HepG2 (cell line): Measurements from ENCODE around the gene DCDC2. TPM values are rescaled to one million over a fixed set of nuclear protein-coding genes. Genes with fewer than 3 reads are reported as not detected.

Experiments used
- CEBPG ChIP-seq: IDR thresholded peaks from 2 replicates; pipeline ENCODE4 v1.6.1; 2016
- DBP ChIP-seq: sonication (generic); formaldehyde crosslinking; IDR thresholded peaks from 2 replicates; pipeline ENCODE4 v1.4.0; 2020; ENCODE audit warnings: missing genetic modification reagents; ENCODE audit errors: not compliant biosample characterization
- GLMP ChIP-seq: sonication (generic); formaldehyde crosslinking; IDR thresholded peaks from 2 replicates; pipeline ENCODE4 v1.9.0; 2021; ENCODE audit warnings: missing genetic modification reagents, mild to moderate bottlenecking, borderline replicate concordance
- MEIS1 ChIP-seq: sonication (generic); formaldehyde crosslinking; IDR thresholded peaks from 2 replicates; pipeline ENCODE4 v1.9.0; 2021; ENCODE audit warnings: mild to moderate bottlenecking, missing genetic modification reagents, moderate library complexity, borderline replicate concordance
- MXD1 ChIP-seq: sonication (generic); formaldehyde crosslinking; IDR thresholded peaks from 2 replicates; pipeline ENCODE4 v1.4.0; 2020; ENCODE audit warnings: mild to moderate bottlenecking, missing genetic modification reagents
- PAXIP1 ChIP-seq: sonication (generic); formaldehyde crosslinking; conservative IDR thresholded peaks from 2 replicates; pipeline ENCODE4 v1.4.0; 2020; ENCODE audit warnings: mild to moderate bottlenecking, missing genetic modification reagents, moderate library complexity
- SNAPC2 ChIP-seq: sonication (generic); formaldehyde crosslinking; IDR thresholded peaks from 2 replicates; pipeline ENCODE4 v1.8.1; 2022; ENCODE audit warnings: mild to moderate bottlenecking, missing genetic modification reagents
- THAP9 ChIP-seq: sonication (generic); formaldehyde crosslinking; IDR thresholded peaks from 2 replicates; pipeline ENCODE4; 2020; ENCODE audit warnings: missing genetic modification reagents, mild to moderate bottlenecking, borderline replicate concordance
- TMF1 ChIP-seq: sonication (generic); formaldehyde crosslinking; IDR thresholded peaks from 2 replicates; pipeline ENCODE4 v1.8.1; 2022; ENCODE audit warnings: low read depth, missing genetic modification reagents
- ZBTB10 ChIP-seq: sonication (generic); formaldehyde crosslinking; IDR thresholded peaks from 2 replicates; pipeline ENCODE4 v1.4.0; 2020; ENCODE audit warnings: missing genetic modification reagents, borderline replicate concordance
- ZBTB14 ChIP-seq: sonication (generic); formaldehyde crosslinking; IDR thresholded peaks from 2 replicates; pipeline ENCODE4 v1.4.0; 2020; ENCODE audit warnings: missing genetic modification reagents
- ZNF558 ChIP-seq: sonication (generic); formaldehyde crosslinking; IDR thresholded peaks from 2 replicates; pipeline ENCODE4 v1.9.0; 2022; ENCODE audit warnings: mild to moderate bottlenecking, missing genetic modification reagents, borderline replicate concordance
- ZNF639 ChIP-seq: conservative IDR thresholded peaks from 2 replicates; pipeline ENCODE4 v1.6.1; 2018; ENCODE audit warnings: missing genetic modification reagents
- polyA plus RNA-seq, 8 experiments: library from polyadenylated mRNA; depleted of rRNA in 3 of 8; stranded (reverse) in 7 of 8; unstranded in 1 of 8; fragments of >200 nt; fragmentation: Illumina TruSeq in 4 of 8; extraction: Trizol in 4 of 8; gene quantifications; 2 replicates each; pipeline versions ENCODE4 v1.2.1 to v1.2.3, GENCODE V29; 2011 to 2016; ENCODE audit warnings: low read depth in 4 of 8, missing spikeins in 1 of 8, mixed read lengths in 1 of 8; ENCODE audit not compliant: insufficient read depth in 1 of 8
- total RNA-seq, 5 experiments: library from RNA; depleted of rRNA; stranded (reverse); fragments of >200 nt; fragmentation: Illumina TruSeq; extraction: Trizol; gene quantifications; 2 replicates each; pipeline ENCODE4 v1.2.3, GENCODE V29; 2016; ENCODE audit warnings: low read depth in 1 of 5

Gene DCDC2
- total and polyA plus RNA-seq, 2 of the 13 experiments (the other 11 are each of a cell fraction or from before 2014, with no cell fraction given) = 9.0 to 36.2 TPM

- TF ChIP-seq MXD1 = no peak
- 0 out of 2 replicates have a peak, but pooled peaks have one; percentile 36 for TF ChIP-seq MEIS1 (CRISPR knock-in tag)
- no peak for TF ChIP-seq ZBTB14 (CRISPR knock-in tag)
- TF ChIP-seq THAP9 = no peak
- 0 out of 2 replicates have a peak, but pooled peaks have one; percentile 48 for TF ChIP-seq ZNF639 (CRISPR knock-in tag)
- no peak for TF ChIP-seq ZNF558 (CRISPR knock-in tag)
- peak; percentile 67 for TF ChIP-seq CEBPG (CRISPR knock-in tag)
- no peak for TF ChIP-seq TMF1 (CRISPR knock-in tag)
- TF ChIP-seq ZBTB10 (CRISPR knock-in tag) = 0 out of 2 replicates have a peak, but pooled peaks have one; percentile 51
- TF ChIP-seq DBP (CRISPR knock-in tag) = peak; percentile 53
- no peak for TF ChIP-seq GLMP (CRISPR knock-in tag)
- TF ChIP-seq SNAPC2 (CRISPR knock-in tag) = no peak
- TF ChIP-seq PAXIP1 (CRISPR knock-in tag) = peak; percentile 97
Measured at GRCh38 chr6:24330137-24330732, 27.6 kb downstream of the DCDC2 start (continued).
